Upper lobe of right lung (tissue), 1 donor: Measurements from ENCODE around the gene PIP5K1B. TPM values are rescaled to one million over a fixed set of nuclear protein-coding genes. Genes with fewer than 3 reads are reported as not detected.
A peak's percentile ranks its signal among the peaks of the same experiment; 100 is the strongest.
"Not testable (repeated sequence)": the region's sequence is repeated elsewhere in the genome, so short reads cannot be mapped to it uniquely, and the experiment has no call there.

Experiments
- ATAC-seq: fragments of 200-7000 bp; cut with Tn5 transposase; one replicate; pipeline ENCODE4 v1.9.1; 2020; ENCODE audit warnings: mild to moderate bottlenecking, moderate library complexity
- DNase-seq: peaks from one replicate; pipeline ENCODE4 v3.0.0-alpha.2; 2020
- H3K27ac ChIP-seq: fragments of 200-600 bp; one replicate; pipeline ENCODE4 v1.8.0; 2022
- H3K27me3 ChIP-seq: fragments of 200-600 bp; one replicate; pipeline ENCODE4 v1.8.0; 2022; ENCODE audit warnings: mild to moderate bottlenecking
- H3K36me3 ChIP-seq: fragments of 200-600 bp; one replicate; pipeline ENCODE4 v1.8.0; 2022
- H3K4me1 ChIP-seq: fragments of 200-600 bp; one replicate; pipeline ENCODE4 v1.8.0; 2022
- H3K4me3 ChIP-seq: fragments of 200-600 bp; one replicate; pipeline ENCODE4 v1.8.0; 2022; ENCODE audit warnings: mild to moderate bottlenecking
- H3K9me3 ChIP-seq: fragments of 200-600 bp; one replicate; pipeline ENCODE4 v1.8.0; 2022
- intact Hi-C: fragments of 100-400 bp; cut with DNase I; formaldehyde crosslinking; loops from one replicate; pipeline ENCODE4 v1.11.0; 2022
- total RNA-seq: library from RNA; stranded (reverse); fragmentation: NEBNext Ultra II Directional; extraction: Animal tissue kit (Norgen Biotek cat#: 25700); gene quantifications from one replicate; pipeline ENCODE4 v1.2.1, GENCODE V29; 2021
- TF ChIP-seq, protein P1 (sequence below): fragments of 200-600 bp; IDR thresholded peaks from one replicate; pipeline ENCODE4 v1.8.0; 2022; ENCODE audit warnings: antibody characterized with exemption
- donor health status: DM: no; HTN: yes; CAD: no; lungs with severe emphysema.

The PIP5K1B gene
- total RNA-seq, 1 donor from 2014 or later: 36.5 TPM

DNA sequence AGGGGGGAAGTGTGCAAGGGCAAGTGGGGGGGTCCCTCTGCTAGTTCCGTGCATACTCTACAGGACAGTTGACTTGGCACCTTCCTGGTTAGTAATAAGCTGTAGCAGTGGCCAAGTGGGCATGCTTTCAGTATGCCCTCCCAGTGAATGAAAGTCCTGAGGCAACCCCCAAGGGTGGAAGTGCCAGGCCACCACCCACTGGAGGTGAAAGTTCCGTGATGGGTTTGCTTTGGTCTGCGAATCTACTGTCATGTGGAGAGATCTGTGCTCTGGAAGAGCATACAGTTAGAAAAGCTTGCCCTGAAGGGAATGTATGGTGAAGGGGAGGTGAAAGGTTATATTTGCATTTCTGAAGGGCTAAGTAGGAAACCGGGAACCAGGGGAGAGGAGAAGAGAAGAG lies 340.8 kb downstream of the PIP5K1B start:
- Histone ChIP-seq H3K27me3 (no peaks in the 10 kb centered on the region), H3K4me3 (no peak overlapping the region), H3K9me3 (no peaks in the 10 kb centered on the region), H3K27ac (no peak overlapping the region), H3K4me1 (peaks cover 8% of the 10 kb centered on the region), H3K36me3 (peaks cover 36% of the 10 kb centered on the region)
- TF ChIP-seq, protein P1, sequence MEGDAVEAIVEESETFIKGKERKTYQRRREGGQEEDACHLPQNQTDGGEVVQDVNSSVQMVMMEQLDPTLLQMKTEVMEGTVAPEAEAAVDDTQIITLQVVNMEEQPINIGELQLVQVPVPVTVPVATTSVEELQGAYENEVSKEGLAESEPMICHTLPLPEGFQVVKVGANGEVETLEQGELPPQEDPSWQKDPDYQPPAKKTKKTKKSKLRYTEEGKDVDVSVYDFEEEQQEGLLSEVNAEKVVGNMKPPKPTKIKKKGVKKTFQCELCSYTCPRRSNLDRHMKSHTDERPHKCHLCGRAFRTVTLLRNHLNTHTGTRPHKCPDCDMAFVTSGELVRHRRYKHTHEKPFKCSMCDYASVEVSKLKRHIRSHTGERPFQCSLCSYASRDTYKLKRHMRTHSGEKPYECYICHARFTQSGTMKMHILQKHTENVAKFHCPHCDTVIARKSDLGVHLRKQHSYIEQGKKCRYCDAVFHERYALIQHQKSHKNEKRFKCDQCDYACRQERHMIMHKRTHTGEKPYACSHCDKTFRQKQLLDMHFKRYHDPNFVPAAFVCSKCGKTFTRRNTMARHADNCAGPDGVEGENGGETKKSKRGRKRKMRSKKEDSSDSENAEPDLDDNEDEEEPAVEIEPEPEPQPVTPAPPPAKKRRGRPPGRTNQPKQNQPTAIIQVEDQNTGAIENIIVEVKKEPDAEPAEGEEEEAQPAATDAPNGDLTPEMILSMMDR: no peak
- DNase-seq: no peak
- no peak for ATAC-seq
- intact Hi-C loops: loop anchor here (5.0 kb wide), 1 partner anchor 146 kb away; no protein-coding TSS in a partner anchor

DNA sequence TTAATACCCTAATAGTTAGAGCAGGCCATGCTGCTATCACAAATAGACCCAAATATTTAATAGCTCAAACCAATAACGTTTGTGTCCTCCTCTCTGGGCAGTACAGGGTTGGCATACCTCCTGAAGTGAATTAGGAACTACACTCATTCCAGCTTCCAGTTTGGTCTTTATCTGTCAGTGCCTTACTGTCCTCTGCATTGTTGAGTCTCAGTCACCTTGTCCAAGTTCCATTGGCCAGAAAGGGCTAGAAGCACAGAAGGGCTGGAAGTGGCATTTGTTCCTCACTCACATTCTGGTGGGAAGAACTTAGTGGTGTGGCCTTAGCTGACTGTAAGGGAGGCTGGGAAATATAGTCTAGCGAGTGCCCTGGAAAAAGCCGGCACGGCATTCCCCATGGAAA lies 341.7 kb downstream of the PIP5K1B start:
- ATAC-seq: no peak
- intact Hi-C loops: loop anchor here (5.0 kb wide), 1 partner anchor 146 kb away; no protein-coding TSS in a partner anchor

DNA sequence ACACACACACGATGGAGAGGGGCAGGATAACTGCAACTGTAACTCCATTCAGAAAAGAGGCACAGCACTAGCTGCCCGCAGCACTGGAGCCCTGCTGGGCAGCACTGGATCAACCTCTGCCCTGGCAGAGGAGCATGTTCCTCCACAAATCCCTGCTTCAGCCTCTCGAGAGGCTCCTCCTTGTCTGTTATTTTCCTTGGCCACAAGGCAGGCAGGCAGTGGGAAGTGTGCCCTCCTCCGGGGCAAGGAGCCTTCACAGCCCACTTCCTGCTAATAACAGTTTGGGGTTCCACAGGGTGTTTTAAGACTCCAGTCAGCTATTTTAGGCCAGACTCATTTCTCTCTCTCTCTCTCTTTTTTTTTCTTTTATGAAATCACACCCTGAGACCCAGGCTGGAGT lies 342.3 kb downstream of the PIP5K1B start:
- Histone ChIP-seq H3K36me3 (peaks cover 38% of the 10 kb centered on the region), H3K9me3 (no peaks in the 10 kb centered on the region), H3K4me1 (peaks cover 8% of the 10 kb centered on the region), H3K4me3 (no peak overlapping the region), H3K27me3 (no peaks in the 10 kb centered on the region), H3K27ac (no peak overlapping the region)
- ATAC-seq (no peak), DNase-seq (no peak)
- TF ChIP-seq, protein P1: no peak
- intact Hi-C loops: loop anchor here (5.0 kb wide), 1 partner anchor 145 kb away; no protein-coding TSS in a partner anchor

More for the DNA sequence above, 341.7 kb downstream of the PIP5K1B start:
- Histone ChIP-seq H3K27ac (no peak overlapping the region), H3K27me3 (no peaks in the 10 kb centered on the region), H3K4me1 (peaks cover 8% of the 10 kb centered on the region), H3K9me3 (no peaks in the 10 kb centered on the region), H3K36me3 (peaks cover 38% of the 10 kb centered on the region), H3K4me3 (no peak overlapping the region)
- DNase-seq: no peak
- TF ChIP-seq, protein P1: no peak

DNA sequence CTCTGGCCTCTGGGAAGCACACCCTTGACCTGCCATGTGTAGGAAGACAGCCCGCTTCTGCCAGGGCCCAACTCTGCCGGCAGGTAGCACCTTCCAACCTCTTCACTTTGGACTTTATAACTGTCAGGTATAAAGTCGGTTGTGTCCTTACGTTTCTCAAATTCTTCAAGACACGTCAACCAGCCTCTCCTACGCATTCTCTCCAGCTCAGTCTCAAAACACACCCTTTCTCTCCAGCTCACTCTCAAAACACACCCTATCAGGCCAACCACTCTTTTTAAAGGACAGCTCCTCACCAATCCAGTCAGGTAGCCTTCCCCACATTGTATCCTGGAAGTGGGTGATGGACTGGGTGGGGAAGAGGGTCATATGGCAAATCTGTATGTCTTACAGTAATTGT lies 344.1 kb downstream of the PIP5K1B start:
- TF ChIP-seq, protein P1: no peak
- Histone ChIP-seq H3K27ac (no peak overlapping the region), H3K4me1 (peaks cover 8% of the 10 kb centered on the region), H3K9me3 (no peaks in the 10 kb centered on the region), H3K36me3 (peaks cover 38% of the 10 kb centered on the region), H3K4me3 (no peak overlapping the region), H3K27me3 (no peaks in the 10 kb centered on the region)
- DNase-seq (no peak), ATAC-seq (peak; percentile 42)
- intact Hi-C loops: loop anchor here (5.0 kb wide), 1 partner anchor 143 kb away; no protein-coding TSS in a partner anchor

DNA sequence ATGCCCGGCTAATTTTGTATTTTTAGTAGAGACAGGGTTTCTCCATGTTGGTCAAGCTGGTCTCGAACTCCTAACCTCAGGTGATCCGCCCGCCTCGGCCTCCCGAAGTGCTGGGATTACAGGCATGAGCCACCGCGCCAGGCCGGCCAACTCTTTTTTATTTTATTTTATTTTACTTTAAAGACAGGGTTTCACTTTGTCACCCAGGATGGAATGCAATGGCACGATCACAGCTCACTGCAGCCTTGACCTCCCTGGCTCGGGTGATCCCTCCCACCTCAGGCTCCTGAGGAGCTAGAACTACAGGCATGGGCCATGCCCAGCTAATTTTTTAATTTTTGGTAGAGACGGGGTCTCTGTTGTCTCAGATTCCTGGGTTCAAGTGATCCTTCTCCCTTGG lies 345.9 kb downstream of the PIP5K1B start:
- intact Hi-C loops, H3K27me3 ChIP-seq, H3K27ac ChIP-seq, H3K4me3 ChIP-seq, H3K9me3 ChIP-seq, ATAC-seq, DNase-seq: not testable (repeated sequence)
- peaks cover 38% of the 10 kb centered on the region for H3K36me3 ChIP-seq
- H3K4me1 ChIP-seq: peaks cover 15% of the 10 kb centered on the region

DNA sequence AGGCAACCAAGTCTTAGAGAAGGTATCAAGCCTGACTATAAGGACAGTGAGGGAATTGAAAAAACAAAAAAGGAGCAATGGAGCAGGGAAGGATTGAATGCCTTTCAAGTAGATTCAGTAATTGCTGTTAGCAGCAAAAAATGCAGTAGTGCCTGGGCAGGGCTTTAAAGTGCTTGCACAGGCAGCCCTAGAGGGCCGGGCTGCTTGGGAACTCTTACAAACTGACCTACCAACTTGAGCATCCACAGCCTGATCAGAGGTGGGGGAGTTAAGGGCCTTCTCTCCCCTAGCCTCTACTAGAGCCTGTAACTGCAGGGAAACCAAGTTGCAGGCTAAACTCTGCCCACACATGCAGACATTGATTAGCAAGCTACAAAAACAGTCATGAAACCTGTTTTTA lies 349.9 kb downstream of the PIP5K1B start:
- Histone ChIP-seq H3K27ac (peak overlapping the region; percentile 51), H3K36me3 (peaks cover 4% of the 10 kb centered on the region)
- peak; percentile 91 for ATAC-seq

More for the DNA sequence above, 349.9 kb downstream of the PIP5K1B start:
- no peaks in the 10 kb centered on the region for H3K9me3 ChIP-seq
- TF ChIP-seq, protein P1: no peak
- intact Hi-C loops: no loop called here
- H3K4me3 ChIP-seq: no peak overlapping the region
- no peaks in the 10 kb centered on the region for H3K27me3 ChIP-seq
- peaks cover 15% of the 10 kb centered on the region for H3K4me1 ChIP-seq
- DNase-seq: peak; percentile 74
